IgD-negative memory B cell (primary cell): ENCODE results near the gene PKD1. TPM values are rescaled to one million over a fixed set of nuclear protein-coding genes. Genes with fewer than 3 reads are reported as not detected.
A peak's percentile ranks its signal among the peaks of the same experiment; 100 is the strongest.
"Not testable (repeated sequence)": the region's sequence is repeated elsewhere in the genome, so short reads cannot be mapped to it uniquely, and the experiment has no call there.

ENCODE experiments used
- H3K27ac Mint-ChIP-seq, 3 donors: one replicate each; pipeline ENCODE4 v1.8.0; 2020 to 2022; ENCODE audit warnings: mild to moderate bottlenecking in 3 of 3, mixed read lengths in 3 of 3, moderate library complexity in 1 of 3
- H3K27me3 Mint-ChIP-seq: one replicate; pipeline ENCODE4 v1.8.0; 2021; ENCODE audit warnings: mixed read lengths
- H3K36me3 Mint-ChIP-seq: one replicate; pipeline ENCODE4 v1.8.0; 2020; ENCODE audit warnings: mild to moderate bottlenecking, mixed read lengths
- H3K4me1 Mint-ChIP-seq, 3 donors: one replicate each; pipeline ENCODE4 v1.8.0; 2020 to 2022; ENCODE audit warnings: mixed read lengths in 3 of 3, mild to moderate bottlenecking in 1 of 3
- H3K4me3 Mint-ChIP-seq, 4 donors: one replicate each; pipeline ENCODE4 v1.8.0; 2020 to 2022; ENCODE audit warnings: mild to moderate bottlenecking in 4 of 4, mixed read lengths in 4 of 4, moderate library complexity in 3 of 4
- H3K9me3 Mint-ChIP-seq, 3 donors: one replicate each; pipeline ENCODE4 v1.8.0; 2020 to 2021; ENCODE audit warnings: mixed read lengths in 3 of 3, mild to moderate bottlenecking in 1 of 3
- polyA plus RNA-seq: library from polyadenylated mRNA; unstranded; fragments of 300-500 nt; fragmentation: Illumina TruSeq; gene quantifications from one replicate; pipeline ENCODE4 v1.2.3, GENCODE V29; 2021

Gene PKD1
- polyA plus RNA-seq, 1 donor from 2014 or later, result 7.4 TPM

DNA sequence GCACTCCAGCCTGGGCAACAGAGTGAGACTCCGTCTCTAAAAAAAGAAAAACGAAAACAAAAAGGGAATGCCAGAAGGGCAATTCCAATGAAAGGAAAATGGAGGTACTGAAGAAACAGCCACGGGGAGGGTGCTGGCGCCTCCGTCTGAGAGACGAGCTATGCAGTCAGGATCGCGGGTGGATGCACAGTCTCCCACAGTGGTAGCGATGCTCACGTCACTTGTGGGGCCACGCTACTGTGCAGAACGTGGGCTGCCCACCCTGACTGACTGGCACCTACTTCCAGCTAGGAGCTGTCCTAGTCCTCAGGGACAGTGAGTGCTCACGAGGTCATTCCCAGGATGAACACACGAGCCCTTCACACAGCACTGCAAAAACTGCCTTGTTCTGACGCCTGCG, 34.1 kb downstream of the PKD1 start:
- peak overlapping the region in 1 of 4 donors; percentile 39 for H3K4me3 Mint-ChIP-seq
- H3K27me3 Mint-ChIP-seq, H3K27ac Mint-ChIP-seq, H3K36me3 Mint-ChIP-seq, H3K4me1 Mint-ChIP-seq, H3K9me3 Mint-ChIP-seq: not testable (repeated sequence)

DNA sequence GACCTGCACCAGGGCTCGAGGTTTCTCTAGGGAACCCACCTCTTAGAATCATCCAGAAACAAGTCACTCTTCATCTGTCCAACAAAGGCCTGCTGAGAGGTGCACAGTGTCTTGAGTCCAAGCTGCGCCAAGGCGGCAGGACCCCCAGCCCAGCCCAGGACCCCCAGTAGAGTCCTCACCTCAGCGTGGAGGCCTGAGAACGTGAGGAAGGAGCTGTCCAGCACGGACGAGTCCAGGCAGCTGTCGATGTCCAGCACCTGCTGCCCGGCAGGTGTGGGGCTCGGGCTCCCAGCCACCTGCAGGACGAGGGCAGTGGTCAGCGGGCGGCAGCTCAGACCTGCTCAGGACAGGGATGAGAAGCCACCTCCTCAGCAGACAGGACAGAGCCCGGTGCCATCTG, 38.0 kb downstream of the PKD1 start:
- H3K27ac Mint-ChIP-seq, H3K4me3 Mint-ChIP-seq, H3K9me3 Mint-ChIP-seq, H3K4me1 Mint-ChIP-seq, H3K36me3 Mint-ChIP-seq, H3K27me3 Mint-ChIP-seq: not testable (repeated sequence)

DNA sequence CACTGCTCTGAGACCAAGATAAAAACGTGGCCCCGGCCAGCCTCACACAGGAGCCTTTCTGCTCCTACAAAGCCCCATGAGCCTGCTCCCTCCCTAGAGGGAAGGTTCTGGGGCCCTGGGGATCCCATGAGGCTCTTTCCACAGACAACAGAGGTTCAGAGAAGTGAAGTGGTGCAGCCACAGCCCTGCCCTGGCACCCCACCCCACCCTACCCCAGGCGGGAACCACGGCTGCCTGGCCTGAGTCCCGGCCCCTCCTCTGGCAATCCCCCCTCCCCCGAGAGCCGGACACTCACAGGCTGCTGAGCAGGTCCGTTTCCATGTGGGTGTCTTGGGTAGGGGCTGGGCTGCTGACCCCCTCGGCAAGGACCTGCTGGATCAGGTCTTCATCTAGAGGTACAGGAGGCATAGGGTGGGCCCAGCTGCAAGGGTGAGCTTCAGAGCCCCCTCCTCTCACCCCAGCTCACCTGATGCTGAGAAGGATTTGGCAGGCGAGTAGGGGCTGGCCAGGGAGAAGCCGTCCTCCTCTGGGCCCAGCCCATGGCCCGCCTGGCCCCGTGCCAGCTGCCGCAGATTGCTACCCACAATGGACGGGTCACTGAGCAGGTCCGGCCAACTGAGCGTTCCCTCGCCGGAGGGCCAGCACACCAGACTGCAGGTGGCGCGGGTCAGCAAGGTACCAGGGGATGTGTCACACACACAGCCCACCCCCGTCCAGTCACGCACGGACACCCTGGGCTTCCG, 38.7 kb downstream of the PKD1 start:
- no peaks in the 10 kb centered on the region for H3K4me1 Mint-ChIP-seq
- H3K27me3 Mint-ChIP-seq, result no peaks in the 10 kb centered on the region
- H3K4me3 Mint-ChIP-seq, result no peak overlapping the region
- H3K27ac Mint-ChIP-seq, result no peak overlapping the region
- H3K36me3 Mint-ChIP-seq, result no peaks in the 10 kb centered on the region
- no peaks in the 10 kb centered on the region for H3K9me3 Mint-ChIP-seq

DNA sequence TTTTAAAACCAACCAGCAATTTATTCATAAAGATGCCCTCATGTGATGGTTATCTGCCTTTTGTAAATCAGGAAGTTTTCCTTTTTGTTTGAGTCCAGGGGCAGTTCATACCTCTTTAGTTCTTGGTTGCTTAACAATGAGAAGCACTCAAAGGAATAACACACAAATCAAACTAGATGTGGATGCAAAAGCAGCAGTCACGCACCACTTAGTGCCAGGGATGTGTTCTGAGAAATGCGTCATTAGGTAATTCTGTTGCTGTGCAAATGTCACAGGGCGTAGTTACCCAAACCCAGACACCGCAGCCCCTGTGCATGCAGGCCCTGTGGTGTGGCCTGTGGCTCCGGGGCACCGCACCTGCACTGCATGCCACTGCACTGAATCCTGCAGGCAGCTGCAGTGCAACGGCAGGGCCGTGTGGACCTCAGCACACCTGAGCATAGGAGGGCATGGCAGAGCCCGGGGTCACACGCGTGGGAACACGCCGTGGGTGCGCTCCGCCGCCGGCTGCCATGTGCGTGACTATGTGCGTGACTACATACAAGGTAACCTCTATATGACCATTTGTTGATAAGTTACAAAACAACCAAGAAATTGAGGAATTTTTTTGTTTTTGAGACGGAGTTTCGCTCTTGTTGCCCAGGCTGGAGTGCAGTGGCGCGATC, 39.6 kb downstream of the PKD1 start:
- H3K4me3 Mint-ChIP-seq, result no peak overlapping the region
- no peaks in the 10 kb centered on the region for H3K27me3 Mint-ChIP-seq
- no peak overlapping the region for H3K27ac Mint-ChIP-seq
- H3K36me3 Mint-ChIP-seq, result no peaks in the 10 kb centered on the region
- H3K9me3 Mint-ChIP-seq, result no peaks in the 10 kb centered on the region
- H3K4me1 Mint-ChIP-seq, result no peaks in the 10 kb centered on the region

DNA sequence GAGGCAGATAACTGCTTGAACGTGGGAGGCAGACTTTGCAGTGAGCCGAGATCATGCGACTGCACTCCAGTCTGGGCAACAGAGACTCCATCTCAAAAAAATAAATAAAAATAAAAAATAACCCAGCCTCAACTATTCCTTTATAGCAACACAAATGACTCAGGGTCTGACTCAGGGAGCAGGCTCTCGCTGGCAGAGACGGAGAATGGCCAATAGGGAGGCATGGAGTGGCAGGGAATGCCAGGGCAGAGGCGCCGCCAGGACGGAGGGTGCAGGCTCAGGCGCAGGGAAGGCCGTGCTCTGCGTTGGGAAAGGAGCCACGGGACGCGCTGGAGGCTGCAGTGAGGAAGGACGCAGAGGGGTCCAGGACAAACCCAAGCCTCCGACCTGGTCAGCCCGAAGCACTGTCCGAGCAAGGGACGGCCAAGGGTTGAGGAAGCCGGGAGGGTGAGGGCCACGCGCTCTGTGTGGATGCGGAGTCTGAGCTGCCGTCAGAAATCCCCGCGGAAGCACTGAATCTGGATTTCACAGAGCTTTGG, 40.3 kb downstream of the PKD1 start:
- H3K36me3 Mint-ChIP-seq, result no peaks in the 10 kb centered on the region
- H3K9me3 Mint-ChIP-seq, result no peaks in the 10 kb centered on the region
- H3K4me1 Mint-ChIP-seq, result no peaks in the 10 kb centered on the region
- H3K27me3 Mint-ChIP-seq, result no peaks in the 10 kb centered on the region
- H3K4me3 Mint-ChIP-seq, result no peak overlapping the region
- no peak overlapping the region for H3K27ac Mint-ChIP-seq

DNA sequence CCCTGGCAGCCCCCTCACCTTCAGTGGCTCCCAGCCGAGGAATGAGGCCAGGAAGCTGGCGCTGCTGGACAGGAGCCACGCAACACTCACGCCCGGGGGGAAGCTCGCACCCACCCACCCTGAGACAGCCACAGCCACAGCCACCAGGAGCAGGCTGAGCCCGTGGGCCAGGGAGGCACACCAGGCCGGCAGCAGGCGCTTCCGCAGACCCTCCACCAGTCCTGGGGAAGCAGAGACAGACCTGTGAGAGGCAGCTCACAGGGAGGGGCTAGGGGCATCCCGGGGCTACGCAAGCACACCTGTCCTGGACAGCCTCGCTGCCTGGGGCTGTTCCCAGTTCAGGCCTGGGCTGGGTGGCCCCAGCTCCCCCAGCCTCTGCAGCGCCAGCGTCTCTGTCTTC, 41.9 kb downstream of the PKD1 start:
- H3K4me3 Mint-ChIP-seq, result no peak overlapping the region
- H3K36me3 Mint-ChIP-seq, result peaks cover 2% of the 10 kb centered on the region
- H3K27ac Mint-ChIP-seq, result no peak overlapping the region
- H3K9me3 Mint-ChIP-seq, result no peaks in the 10 kb centered on the region
- H3K27me3 Mint-ChIP-seq, result no peaks in the 10 kb centered on the region
- no peaks in the 10 kb centered on the region for H3K4me1 Mint-ChIP-seq

DNA sequence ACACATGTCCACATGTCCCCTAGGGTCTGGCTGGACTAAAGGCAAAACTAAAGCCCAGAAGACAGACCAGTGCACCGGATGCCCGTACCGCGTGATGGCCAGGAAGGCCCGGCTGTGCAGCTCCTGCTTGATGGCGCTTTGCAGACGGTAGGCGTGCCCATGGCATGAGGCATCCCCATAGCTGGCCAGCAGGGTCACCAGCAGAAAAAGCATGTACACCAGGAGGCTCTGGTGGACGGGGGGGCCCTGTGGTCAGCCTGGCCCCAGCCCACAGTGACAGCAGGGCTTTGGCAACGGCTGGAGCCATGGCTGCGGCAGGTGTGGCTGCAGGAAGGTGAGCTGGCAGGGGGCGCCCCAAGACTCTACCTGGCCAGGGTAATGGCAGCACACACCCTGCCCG, 42.8 kb downstream of the PKD1 start:
- Mint-ChIP-seq H3K36me3 (peaks cover 2% of the 10 kb centered on the region), H3K27me3 (no peaks in the 10 kb centered on the region), H3K27ac (no peak overlapping the region), H3K9me3 (no peaks in the 10 kb centered on the region), H3K4me1 (no peaks in the 10 kb centered on the region), H3K4me3 (no peak overlapping the region)

DNA sequence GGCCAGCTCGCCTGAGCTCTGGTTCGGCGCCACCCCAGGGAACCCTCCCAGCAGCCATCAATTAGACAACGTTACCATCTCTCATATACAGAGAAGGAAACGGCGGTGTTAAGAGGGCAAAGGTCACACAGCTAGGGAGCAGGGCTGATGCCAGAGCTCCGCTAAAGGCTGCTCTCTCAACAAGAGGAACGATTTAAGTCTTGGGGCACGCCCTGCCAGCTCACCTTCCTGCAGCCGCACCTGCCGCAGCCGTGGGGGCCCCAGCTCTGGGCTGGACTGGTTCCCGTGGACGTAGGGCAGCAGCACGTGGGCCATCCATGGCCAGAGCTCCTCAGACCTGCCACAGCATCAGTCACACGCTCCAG, 43.5 kb downstream of the PKD1 start:
- Mint-ChIP-seq H3K4me3 (no peak overlapping the region), H3K4me1 (peaks cover 0 to 3% (median 3%) of the 10 kb centered on the region in 3 donors), H3K9me3 (no peaks in the 10 kb centered on the region)

DNA sequence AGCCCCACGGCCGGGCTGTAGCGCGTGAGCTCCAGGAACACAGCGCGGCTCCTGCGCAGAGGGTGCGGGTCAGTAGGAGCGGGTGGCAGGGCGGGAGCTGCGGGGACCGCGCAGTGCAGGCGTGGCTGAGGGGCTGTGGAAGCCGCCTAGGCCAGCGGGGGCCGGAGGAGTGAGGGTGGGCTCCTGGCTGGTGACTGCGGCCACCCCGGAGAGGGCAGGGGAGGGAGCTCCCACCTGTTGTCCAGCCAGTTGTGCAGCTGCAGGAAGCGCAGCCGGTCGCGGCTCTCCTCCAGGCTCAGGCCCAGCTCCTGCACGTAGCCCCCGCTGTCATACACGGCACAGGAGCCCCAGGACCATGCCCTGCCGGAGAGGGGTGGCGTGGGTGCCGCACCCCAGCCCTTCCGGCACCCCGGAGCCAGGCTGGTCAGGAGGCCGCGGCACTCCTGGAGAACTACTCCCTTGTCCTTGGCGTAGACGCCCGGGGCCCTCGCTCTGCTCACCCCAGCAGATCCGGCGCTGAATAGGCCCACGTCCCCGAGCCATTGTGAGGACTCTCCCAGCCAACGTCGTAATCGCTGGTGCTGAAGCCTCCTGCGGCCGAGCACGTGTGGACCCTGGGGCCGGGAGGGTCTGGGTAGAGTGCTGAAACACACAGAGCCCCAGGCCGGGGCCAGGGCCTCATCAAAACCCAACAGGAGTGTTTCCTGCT, 44.0 kb downstream of the PKD1 start:
- Mint-ChIP-seq H3K4me1 (peaks cover 0 to 8% (median 7%) of the 10 kb centered on the region in 3 donors), H3K27me3 (no peaks in the 10 kb centered on the region), H3K9me3 (no peaks in the 10 kb centered on the region), H3K4me3 (no peak overlapping the region), H3K36me3 (peaks cover 2% of the 10 kb centered on the region), H3K27ac (peak overlapping the region in 1 of 3 donors; percentile 25)

More for the DNA sequence above, 43.5 kb downstream of the PKD1 start:
- H3K36me3 Mint-ChIP-seq, result peaks cover 2% of the 10 kb centered on the region
- H3K27ac Mint-ChIP-seq, result peak overlapping the region in 1 of 3 donors; percentile 25
- H3K27me3 Mint-ChIP-seq, result no peaks in the 10 kb centered on the region

DNA sequence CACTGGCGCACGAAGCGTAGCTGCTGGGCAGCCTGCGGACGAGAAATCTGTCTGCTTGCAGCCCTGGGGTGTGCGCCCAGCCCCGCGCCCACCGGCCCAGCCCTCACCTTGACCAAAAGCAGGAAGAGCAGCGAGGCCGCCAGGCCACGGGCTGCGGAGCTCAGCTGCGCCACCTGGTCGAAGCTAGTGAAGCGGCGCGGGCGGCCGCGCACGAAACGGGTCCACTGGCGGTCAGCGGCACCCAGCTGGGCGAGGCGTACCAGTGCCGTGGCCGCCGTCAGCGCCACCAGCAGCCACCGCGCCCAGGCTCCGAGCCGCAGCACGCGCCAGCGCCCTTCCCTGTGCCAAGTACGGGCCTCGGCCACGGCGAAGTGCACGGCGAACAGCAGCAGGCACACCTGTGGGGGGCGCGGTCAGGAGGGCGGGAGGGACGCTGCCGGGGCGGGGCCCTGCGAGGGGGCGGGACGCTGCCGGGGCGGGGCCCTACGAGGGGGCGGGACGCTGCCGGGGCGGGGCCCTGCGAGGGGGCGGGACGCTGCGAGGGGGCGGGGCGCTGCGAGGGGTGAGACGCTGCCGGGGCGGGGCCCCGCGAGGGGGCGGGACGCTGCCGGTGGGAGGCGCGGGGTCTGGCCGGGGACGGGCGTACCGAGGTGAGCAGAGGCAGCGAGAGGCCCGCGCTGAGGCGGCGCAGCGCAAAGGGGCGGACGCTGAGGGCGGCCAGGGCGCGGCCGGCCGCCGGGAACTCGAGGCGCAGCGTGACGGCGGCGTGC, 44.7 kb downstream of the PKD1 start:
- H3K9me3 Mint-ChIP-seq, result no peaks in the 10 kb centered on the region
- peak overlapping the region in 1 of 4 donors; percentile 60 for H3K4me3 Mint-ChIP-seq
- H3K36me3 Mint-ChIP-seq, result peaks cover 2% of the 10 kb centered on the region
- no peaks in the 10 kb centered on the region for H3K27me3 Mint-ChIP-seq
- H3K4me1 Mint-ChIP-seq, result peaks cover 0 to 10% (median 7%) of the 10 kb centered on the region in 3 donors
- H3K27ac Mint-ChIP-seq, result peak overlapping the region in 1 of 3 donors; percentile 46

DNA sequence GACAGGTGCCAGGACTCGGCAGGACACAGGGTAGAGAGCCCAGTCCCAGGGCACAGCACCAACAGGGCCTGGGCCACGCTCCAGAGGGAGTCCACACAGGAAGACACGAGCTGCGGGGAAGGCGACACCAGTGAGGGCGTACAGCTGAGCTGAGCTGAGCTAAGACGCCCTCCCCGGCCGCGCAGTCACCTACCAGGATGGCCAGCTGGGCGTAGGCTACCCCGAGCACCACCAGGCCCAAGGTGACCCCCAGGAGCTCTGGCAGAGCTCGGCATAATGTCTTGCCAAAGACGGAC, 45.3 kb downstream of the PKD1 start:
- Mint-ChIP-seq H3K9me3 (no peaks in the 10 kb centered on the region), H3K27ac (peak overlapping the region in 1 of 3 donors; percentile 46), H3K4me3 (peak overlapping the region in 1 of 4 donors; percentile 60), H3K36me3 (peaks cover 2% of the 10 kb centered on the region), H3K4me1 (peaks cover 0 to 10% (median 7%) of the 10 kb centered on the region in 3 donors), H3K27me3 (no peaks in the 10 kb centered on the region)

DNA sequence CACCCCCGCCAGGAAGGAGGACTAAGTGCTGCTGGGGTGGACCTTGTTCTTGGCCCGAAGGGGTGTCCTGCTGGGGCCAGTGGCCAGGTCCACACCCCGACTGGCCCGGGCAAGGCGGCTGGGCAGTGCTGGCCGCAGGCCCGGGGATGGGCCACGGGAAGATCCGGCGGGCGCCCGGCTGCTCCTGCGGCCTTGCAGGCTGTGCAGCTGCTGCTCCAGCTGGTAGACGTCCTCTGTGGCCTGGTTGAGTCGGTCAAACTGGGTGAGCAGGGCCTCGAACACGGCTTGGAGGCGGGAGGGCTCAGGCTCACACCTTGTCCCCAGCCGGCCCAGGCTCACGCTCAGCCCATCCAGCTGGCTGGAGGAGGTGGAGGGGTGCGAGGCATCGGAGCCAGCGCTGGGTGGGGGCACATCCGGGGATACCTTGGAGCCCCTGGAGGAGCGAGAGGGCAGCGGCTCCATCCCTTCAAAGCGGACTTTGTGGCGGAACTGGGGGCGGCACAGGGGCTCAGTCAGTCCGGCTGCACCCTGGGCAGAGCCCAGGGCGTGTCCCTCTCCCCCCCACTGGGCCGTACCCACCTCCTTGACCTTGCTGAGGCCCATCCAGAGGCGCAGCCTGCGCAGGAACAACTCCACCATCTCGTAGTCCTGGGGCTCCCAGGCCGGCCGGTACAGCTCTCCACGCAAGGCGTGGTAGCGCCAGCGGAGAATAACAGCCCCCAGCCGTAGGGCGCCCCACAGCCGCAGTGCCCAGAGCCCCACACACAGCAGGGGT, 45.8 kb downstream of the PKD1 start:
- no peak overlapping the region for H3K27ac Mint-ChIP-seq
- peaks cover 0 to 10% (median 7%) of the 10 kb centered on the region in 3 donors for H3K4me1 Mint-ChIP-seq
- H3K27me3 Mint-ChIP-seq, result no peaks in the 10 kb centered on the region
- H3K4me3 Mint-ChIP-seq, result peak overlapping the region in 1 of 4 donors; percentile 63
- peaks cover 2% of the 10 kb centered on the region for H3K36me3 Mint-ChIP-seq
- no peaks in the 10 kb centered on the region for H3K9me3 Mint-ChIP-seq

DNA sequence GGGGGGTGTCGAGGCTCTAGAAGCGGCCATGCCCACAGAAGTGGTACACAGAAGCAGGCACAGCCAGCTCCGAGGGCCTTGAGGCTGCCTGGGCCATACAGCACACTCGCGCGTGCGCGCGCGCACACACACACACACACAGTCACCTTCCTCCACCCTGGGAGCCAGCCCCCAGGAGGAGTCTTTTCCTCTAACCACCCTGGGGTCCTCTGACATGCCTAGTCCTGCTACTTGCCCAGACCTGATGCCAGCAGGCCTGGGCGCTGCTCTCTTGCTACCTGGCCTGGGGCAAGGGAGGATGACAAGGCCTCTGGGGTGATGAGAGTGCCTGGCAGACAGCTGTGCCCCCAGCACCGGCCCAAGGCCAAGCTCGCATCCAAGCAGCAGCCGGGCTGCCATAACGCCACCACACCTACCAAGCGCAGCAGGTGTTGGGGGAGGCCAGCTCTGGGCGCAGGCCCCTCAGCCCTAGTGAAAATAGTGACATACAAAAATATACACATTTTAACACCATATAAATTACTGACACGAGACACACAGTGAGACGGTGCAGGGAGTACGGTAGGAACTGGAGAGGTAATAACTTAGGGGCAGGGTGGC, 46.8 kb downstream of the PKD1 start:
- H3K4me1 Mint-ChIP-seq, result peaks cover 0 to 10% (median 7%) of the 10 kb centered on the region in 3 donors
- no peak overlapping the region for H3K4me3 Mint-ChIP-seq
- peaks cover 2% of the 10 kb centered on the region for H3K36me3 Mint-ChIP-seq
- H3K27me3 Mint-ChIP-seq, result no peaks in the 10 kb centered on the region
- H3K9me3 Mint-ChIP-seq, result no peaks in the 10 kb centered on the region
- peak overlapping the region in 1 of 3 donors; percentile 42 for H3K27ac Mint-ChIP-seq
